NT2/D1 (cell line): ENCODE results near the gene AGGF1.

Experiments used
- DNase-seq: peaks from one replicate; pipeline ENCODE4 v3.0.0-alpha.2; 2011; ENCODE audit warnings: low read depth, low spot score
- H3K27me3 ChIP-seq: 2 replicates; pipeline ENCODE4 v1.6.0; 2011; ENCODE audit warnings: mild to moderate bottlenecking; ENCODE audit not compliant: insufficient read length, insufficient read depth
- H3K36me3 ChIP-seq: 2 replicates; pipeline ENCODE4 v1.6.1; 2011; ENCODE audit warnings: mild to moderate bottlenecking, low read length, mixed read lengths; ENCODE audit not compliant: insufficient read depth, insufficient read length
- H3K4me1 ChIP-seq: 2 replicates; pipeline ENCODE4 v1.5.1; 2011; ENCODE audit not compliant: insufficient read depth, insufficient read length
- H3K4me3 ChIP-seq: 2 replicates; pipeline ENCODE4 v1.5.1; 2011; ENCODE audit warnings: low read depth; ENCODE audit not compliant: insufficient read length
- H3K9ac ChIP-seq: 2 replicates; pipeline ENCODE4 v1.6.0; 2011; ENCODE audit warnings: low read depth; ENCODE audit not compliant: insufficient read length
- H3K9me3 ChIP-seq: 2 replicates; pipeline ENCODE4 v1.5.1; 2011; ENCODE audit warnings: mild to moderate bottlenecking, low read length; ENCODE audit not compliant: insufficient read depth
- SUZ12 ChIP-seq: IDR thresholded peaks from 2 replicates; pipeline ENCODE4 v1.6.1; 2011; ENCODE audit not compliant: insufficient read length, insufficient read depth; ENCODE audit errors: extremely low read depth
- YY1 ChIP-seq: IDR thresholded peaks from 2 replicates; pipeline ENCODE4 v1.6.1; 2011; ENCODE audit not compliant: insufficient read length, insufficient read depth
- ZNF274 ChIP-seq: IDR thresholded peaks from 2 replicates; pipeline ENCODE4 v1.6.1; 2011; ENCODE audit warnings: mild to moderate bottlenecking, low read depth, low read length

The AGGF1 gene

DNA sequence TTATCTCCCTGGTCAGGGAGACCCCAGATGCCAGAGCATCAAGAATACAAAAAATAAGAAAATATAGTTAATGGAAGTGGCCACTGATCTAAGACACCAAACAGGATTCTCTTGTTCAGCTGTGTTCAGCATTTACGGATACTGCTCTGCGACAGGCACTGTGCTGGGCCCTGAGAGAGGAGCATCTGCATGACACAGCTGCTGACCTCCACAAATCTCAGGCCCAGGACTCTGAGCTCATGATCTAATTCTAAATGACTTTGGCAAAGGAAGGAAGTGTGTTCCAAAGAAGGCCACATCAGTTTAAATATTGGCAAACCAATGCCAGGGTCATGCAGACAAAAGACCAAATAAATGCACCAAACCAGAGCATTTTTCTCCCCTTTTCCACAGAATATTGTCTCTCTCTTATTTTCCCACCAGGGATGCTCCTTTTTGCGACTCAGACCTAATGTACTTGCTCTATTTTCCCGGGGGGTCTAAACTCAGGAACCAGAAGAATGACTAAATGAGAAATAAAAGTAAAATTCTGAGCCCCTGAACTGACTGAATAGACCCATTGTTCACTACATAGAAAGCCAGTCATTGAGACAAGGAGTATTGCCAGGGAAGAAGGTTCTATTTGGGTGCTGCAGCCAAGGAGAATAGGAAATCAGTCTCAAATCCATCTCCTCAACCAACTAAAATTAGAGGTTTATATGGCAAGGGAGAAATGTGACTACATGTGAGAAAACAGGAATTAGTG is 1.4 kb upstream of the AGGF1 start:
- TF ChIP-seq YY1 = no peak
- TF ChIP-seq SUZ12 = no peak
- no peak for TF ChIP-seq ZNF274
- no peak for DNase-seq
- no peaks in the 10 kb centered on the region for H3K4me1 ChIP-seq
- H3K27me3 ChIP-seq = no peaks in the 10 kb centered on the region
- H3K9me3 ChIP-seq = peaks cover 20% of the 10 kb centered on the region
- H3K9ac ChIP-seq = no peak overlapping the region
- no peaks in the 10 kb centered on the region for H3K36me3 ChIP-seq
- H3K4me3 ChIP-seq = no peak overlapping the region

- H3K4me1 ChIP-seq = no peaks in the 10 kb centered on the region
- H3K9ac ChIP-seq = no peak overlapping the region
- DNase-seq = no peak
- H3K27me3 ChIP-seq = no peaks in the 10 kb centered on the region
- no peak for TF ChIP-seq YY1
- TF ChIP-seq ZNF274 = no peak
- no peak for TF ChIP-seq SUZ12
- no peak overlapping the region for H3K4me3 ChIP-seq
- no peaks in the 10 kb centered on the region for H3K36me3 ChIP-seq
- H3K9me3 ChIP-seq = peaks cover 20% of the 10 kb centered on the region
These were observed 773 bp upstream of the AGGF1 start for GRCh38 chr5:77029376-77029885.

- no peaks in the 10 kb centered on the region for H3K36me3 ChIP-seq
- H3K4me3 ChIP-seq = no peak overlapping the region
- H3K27me3 ChIP-seq = no peaks in the 10 kb centered on the region
- H3K4me1 ChIP-seq = no peaks in the 10 kb centered on the region
- no peak overlapping the region for H3K9ac ChIP-seq
- TF ChIP-seq SUZ12 (no peak), ZNF274 (no peak), YY1 (no peak)
- DNase-seq = no peak
- H3K9me3 ChIP-seq = peaks cover 20% of the 10 kb centered on the region
These were observed 1.7 kb downstream of the AGGF1 start for GRCh38 chr5:77031891-77032290.

DNA sequence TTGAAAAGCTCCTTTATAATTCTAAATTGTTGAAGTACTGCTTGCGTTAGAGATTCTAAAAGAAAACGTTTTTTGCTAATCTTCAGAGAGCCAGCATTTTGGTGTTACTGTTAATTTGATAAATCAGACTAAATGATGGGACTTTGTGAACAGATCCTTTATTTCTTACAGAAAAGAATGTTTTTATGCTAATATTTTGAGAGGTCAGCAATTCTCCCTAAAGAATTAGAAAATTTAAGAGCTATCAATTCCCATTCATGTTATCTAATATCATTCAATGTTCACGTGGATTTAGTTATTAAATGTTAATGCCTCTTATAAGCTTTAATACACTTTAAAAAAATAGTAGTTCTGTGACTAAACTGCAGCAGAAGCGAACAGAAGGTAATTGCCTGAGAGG is 2.4 kb downstream of the AGGF1 start:
- no peak overlapping the region for H3K4me3 ChIP-seq
- H3K36me3 ChIP-seq = no peaks in the 10 kb centered on the region
- no peaks in the 10 kb centered on the region for H3K4me1 ChIP-seq
- H3K27me3 ChIP-seq = no peaks in the 10 kb centered on the region
- no peak for TF ChIP-seq ZNF274
- no peak for TF ChIP-seq YY1
- TF ChIP-seq SUZ12 = no peak
- peaks cover 20% of the 10 kb centered on the region for H3K9me3 ChIP-seq
- no peak for DNase-seq
- no peak overlapping the region for H3K9ac ChIP-seq

GRCh38 chr5:77033338-77033737 is 3.1 kb downstream of the AGGF1 start:
- TF ChIP-seq ZNF274 = no peak
- no peak for TF ChIP-seq YY1
- TF ChIP-seq SUZ12 = no peak

GRCh38 chr5:77035950-77036349 is 5.7 kb downstream of the AGGF1 start:
- H3K9ac ChIP-seq = no peak overlapping the region
- H3K9me3 ChIP-seq = no peaks in the 10 kb centered on the region; the same call in 1 of the 2 replicates
- no peaks in the 10 kb centered on the region for H3K4me1 ChIP-seq
- TF ChIP-seq YY1 (no peak), SUZ12 (no peak), ZNF274 (no peak)
- H3K36me3 ChIP-seq = no peaks in the 10 kb centered on the region
- no peak for DNase-seq
- no peak overlapping the region for H3K4me3 ChIP-seq
- H3K27me3 ChIP-seq = no peaks in the 10 kb centered on the region

More at GRCh38 chr5:77033338-77033737, 3.1 kb downstream of the AGGF1 start:
- no peak for DNase-seq
- no peaks in the 10 kb centered on the region for H3K36me3 ChIP-seq
- no peak overlapping the region for H3K4me3 ChIP-seq
- no peaks in the 10 kb centered on the region for H3K27me3 ChIP-seq
- no peaks in the 10 kb centered on the region for H3K4me1 ChIP-seq
- no peak overlapping the region for H3K9ac ChIP-seq
- H3K9me3 ChIP-seq = peaks cover 20% of the 10 kb centered on the region

DNA sequence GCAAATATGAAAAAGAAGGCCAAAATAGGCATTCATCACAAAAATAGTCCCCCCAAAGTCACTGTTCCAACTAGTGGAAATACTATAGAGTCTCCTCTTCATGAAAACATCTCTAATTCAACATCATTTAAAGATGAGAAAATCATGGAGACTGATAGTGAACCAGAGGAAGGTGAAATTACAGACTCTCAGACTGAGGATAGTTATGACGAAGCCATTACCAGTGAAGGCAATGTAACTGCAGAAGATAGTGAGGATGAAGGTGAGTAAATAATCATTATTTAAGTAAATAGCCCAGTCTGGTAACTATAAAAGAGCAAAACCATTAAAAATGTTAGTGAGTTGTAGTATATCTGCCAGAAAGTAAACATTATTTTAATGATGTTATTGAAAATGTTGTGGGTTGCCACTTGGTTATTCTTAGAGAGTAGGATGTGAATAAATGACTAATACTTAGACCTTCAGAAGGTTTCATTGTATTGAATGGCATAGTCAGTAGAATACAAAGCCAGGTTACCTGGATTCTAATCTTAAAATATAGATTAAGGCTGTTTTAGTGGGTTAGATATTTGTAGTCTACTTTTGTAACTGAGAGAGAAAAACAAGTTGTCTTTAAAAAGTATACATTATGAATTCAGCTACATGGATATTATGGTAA is 16.3 kb downstream of the AGGF1 start:
- no peak overlapping the region for H3K9ac ChIP-seq
- no peaks in the 10 kb centered on the region for H3K4me1 ChIP-seq
- H3K27me3 ChIP-seq = no peaks in the 10 kb centered on the region
- no peaks in the 10 kb centered on the region; the same call in 1 of the 2 replicates for H3K9me3 ChIP-seq
- H3K4me3 ChIP-seq = no peak overlapping the region
- TF ChIP-seq YY1 (no peak), SUZ12 (no peak), ZNF274 (no peak)
- no peaks in the 10 kb centered on the region for H3K36me3 ChIP-seq
- DNase-seq = no peak
